HL-60 (cell line): ENCODE data around the gene TUFM.
"Not testable (repeated sequence)": the region's sequence is repeated elsewhere in the genome, so short reads cannot be mapped to it uniquely, and the experiment has no call there.

Source experiments
- CTCF ChIP-seq: IDR thresholded peaks from one replicate; pipeline ENCODE4 v1.5.1; 2011; ENCODE audit warnings: low read length, control low read depth, inconsistent platforms; ENCODE audit not compliant: insufficient read depth
- POLR2AphosphoS5 ChIP-seq: IDR thresholded peaks from 2 replicates; pipeline ENCODE4 v1.6.1; 2012; ENCODE audit warnings: low read depth
- REST ChIP-seq: IDR thresholded peaks from 2 replicates; pipeline ENCODE4 v1.6.1; 2012; ENCODE audit warnings: low read depth; ENCODE audit not compliant: insufficient replicate concordance

DNA sequence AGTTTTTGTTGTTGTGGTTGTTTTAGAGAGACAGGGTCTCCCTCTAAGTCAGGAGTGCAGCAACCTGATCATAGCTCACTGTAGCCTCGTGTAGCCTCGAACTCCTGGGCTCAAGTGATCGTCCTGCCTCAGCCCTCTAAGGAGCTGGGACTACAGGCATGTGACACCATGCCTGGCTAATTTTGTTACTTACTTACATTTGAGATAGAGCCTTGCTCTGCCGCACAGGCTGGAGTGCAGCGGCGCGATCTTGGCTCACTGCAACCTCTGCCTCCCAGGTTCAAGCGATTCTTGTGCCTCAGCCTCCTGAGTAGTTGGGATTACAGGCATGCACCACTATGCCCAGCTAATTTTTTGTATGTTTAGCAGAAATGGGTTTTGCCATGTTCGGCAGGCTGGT lies 21.5 kb upstream of the TUFM start:
- not testable (repeated sequence) for TF ChIP-seq CTCF, POLR2AphosphoS5, REST
